ENCODE results near the gene KCNIP4. TPM values are rescaled to one million over a fixed set of nuclear protein-coding genes. Genes with fewer than 3 reads are reported as not detected.

KCNIP4 gene
- total and polyA plus RNA-seq, 9 of the 15 experiments (the other 6 are each of a cell fraction or from before 2014, with no cell fraction given), result 0.25 to 0.41 TPM; not detected in 7

DNA sequence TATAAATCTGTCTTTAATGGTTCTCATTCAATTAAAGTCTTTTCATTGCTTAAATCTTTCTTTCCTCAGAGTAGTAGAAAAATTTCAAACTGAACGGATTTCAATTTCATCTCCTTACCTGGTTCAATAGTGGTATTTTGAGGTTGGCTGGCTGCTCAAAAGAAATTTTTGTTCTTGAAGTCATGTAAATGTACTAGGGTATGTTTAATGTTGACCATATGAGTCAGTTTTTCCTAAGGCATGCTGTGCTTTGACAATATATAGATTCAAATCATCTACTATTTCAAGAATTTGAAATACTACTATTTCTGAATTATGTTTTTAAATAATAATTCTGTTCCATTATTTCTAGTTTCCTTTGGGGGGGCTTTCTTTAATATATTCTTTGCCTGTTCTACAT, 1142.9 kb downstream of the KCNIP4 start:
- POLR2A ChIA-PET, result no interaction called here
- ATAC-seq (no peak), DNase-seq (ENCODE audit: extremely low read depth in 1 of 4, low spot score in 3 of 4) (no peak), FAIRE-seq (no peak)
- Histone ChIP-seq H2AFZ (ENCODE audit: low read depth, low read length) (no peak overlapping the region), H4K20me1 (replicated peaks; ENCODE audit: control insufficient read depth, insufficient read depth, low read length) (no peaks in the 10 kb centered on the region), H3K4me2 (ENCODE audit: insufficient read depth, low read length) (no peak overlapping the region), H3K27ac (ENCODE audit: extremely low read depth, low read depth, low read length) (no peak overlapping the region), H3K4me1 (replicated peaks in 1 of 2; ENCODE audit: control insufficient read depth in 2 of 2, insufficient read depth in 2 of 2, low read length in 2 of 2) (no peaks in the 10 kb centered on the region), H3K4me3 (no peak overlapping the region), H3K9ac (ENCODE audit: insufficient read depth in 1 of 2, low read depth in 2 of 2, low read length in 2 of 2) (no peak overlapping the region), H3K9me3 (replicated peaks; ENCODE audit: control insufficient read depth, insufficient read depth, low read depth, low read length) (no peaks in the 10 kb centered on the region), H3K27me3 (ENCODE audit: control insufficient read depth in 2 of 2, insufficient read depth in 2 of 2, low read length in 2 of 2) (no peaks in the 10 kb centered on the region), H3K79me2 (ENCODE audit: control insufficient read depth, insufficient read depth, low read length) (no peaks in the 10 kb centered on the region), H3K36me3 (ENCODE audit: control insufficient read depth, insufficient read depth, low read length) (no peaks in the 10 kb centered on the region), H3K9me1 (ENCODE audit: control insufficient read depth, insufficient read depth, low read length) (no peaks in the 10 kb centered on the region)
- CTCF ChIA-PET (ENCODE audit: low intra/inter-chr PET ratio), result no interaction called here
- WGBS (ENCODE audit: insufficient coverage, low coverage, missing lambda C conversion rate), result 0% methylated on average over 1 of the region's 1 CpG
- BruUV-seq (replicated peaks), result no TSS peak
- intact Hi-C loops (cut with micrococcal nuclease) (no loop called here), in situ Hi-C loops (cut with MboI) (no loop called here)
- TF ChIP-seq, protein P1, sequence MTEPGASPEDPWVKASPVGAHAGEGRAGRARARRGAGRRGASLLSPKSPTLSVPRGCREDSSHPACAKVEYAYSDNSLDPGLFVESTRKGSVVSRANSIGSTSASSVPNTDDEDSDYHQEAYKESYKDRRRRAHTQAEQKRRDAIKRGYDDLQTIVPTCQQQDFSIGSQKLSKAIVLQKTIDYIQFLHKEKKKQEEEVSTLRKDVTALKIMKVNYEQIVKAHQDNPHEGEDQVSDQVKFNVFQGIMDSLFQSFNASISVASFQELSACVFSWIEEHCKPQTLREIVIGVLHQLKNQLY (CRISPR knock-in tag; conservative IDR thresholded peaks at IDR 0.05), result no peak
- TF ChIP-seq, protein P2, sequence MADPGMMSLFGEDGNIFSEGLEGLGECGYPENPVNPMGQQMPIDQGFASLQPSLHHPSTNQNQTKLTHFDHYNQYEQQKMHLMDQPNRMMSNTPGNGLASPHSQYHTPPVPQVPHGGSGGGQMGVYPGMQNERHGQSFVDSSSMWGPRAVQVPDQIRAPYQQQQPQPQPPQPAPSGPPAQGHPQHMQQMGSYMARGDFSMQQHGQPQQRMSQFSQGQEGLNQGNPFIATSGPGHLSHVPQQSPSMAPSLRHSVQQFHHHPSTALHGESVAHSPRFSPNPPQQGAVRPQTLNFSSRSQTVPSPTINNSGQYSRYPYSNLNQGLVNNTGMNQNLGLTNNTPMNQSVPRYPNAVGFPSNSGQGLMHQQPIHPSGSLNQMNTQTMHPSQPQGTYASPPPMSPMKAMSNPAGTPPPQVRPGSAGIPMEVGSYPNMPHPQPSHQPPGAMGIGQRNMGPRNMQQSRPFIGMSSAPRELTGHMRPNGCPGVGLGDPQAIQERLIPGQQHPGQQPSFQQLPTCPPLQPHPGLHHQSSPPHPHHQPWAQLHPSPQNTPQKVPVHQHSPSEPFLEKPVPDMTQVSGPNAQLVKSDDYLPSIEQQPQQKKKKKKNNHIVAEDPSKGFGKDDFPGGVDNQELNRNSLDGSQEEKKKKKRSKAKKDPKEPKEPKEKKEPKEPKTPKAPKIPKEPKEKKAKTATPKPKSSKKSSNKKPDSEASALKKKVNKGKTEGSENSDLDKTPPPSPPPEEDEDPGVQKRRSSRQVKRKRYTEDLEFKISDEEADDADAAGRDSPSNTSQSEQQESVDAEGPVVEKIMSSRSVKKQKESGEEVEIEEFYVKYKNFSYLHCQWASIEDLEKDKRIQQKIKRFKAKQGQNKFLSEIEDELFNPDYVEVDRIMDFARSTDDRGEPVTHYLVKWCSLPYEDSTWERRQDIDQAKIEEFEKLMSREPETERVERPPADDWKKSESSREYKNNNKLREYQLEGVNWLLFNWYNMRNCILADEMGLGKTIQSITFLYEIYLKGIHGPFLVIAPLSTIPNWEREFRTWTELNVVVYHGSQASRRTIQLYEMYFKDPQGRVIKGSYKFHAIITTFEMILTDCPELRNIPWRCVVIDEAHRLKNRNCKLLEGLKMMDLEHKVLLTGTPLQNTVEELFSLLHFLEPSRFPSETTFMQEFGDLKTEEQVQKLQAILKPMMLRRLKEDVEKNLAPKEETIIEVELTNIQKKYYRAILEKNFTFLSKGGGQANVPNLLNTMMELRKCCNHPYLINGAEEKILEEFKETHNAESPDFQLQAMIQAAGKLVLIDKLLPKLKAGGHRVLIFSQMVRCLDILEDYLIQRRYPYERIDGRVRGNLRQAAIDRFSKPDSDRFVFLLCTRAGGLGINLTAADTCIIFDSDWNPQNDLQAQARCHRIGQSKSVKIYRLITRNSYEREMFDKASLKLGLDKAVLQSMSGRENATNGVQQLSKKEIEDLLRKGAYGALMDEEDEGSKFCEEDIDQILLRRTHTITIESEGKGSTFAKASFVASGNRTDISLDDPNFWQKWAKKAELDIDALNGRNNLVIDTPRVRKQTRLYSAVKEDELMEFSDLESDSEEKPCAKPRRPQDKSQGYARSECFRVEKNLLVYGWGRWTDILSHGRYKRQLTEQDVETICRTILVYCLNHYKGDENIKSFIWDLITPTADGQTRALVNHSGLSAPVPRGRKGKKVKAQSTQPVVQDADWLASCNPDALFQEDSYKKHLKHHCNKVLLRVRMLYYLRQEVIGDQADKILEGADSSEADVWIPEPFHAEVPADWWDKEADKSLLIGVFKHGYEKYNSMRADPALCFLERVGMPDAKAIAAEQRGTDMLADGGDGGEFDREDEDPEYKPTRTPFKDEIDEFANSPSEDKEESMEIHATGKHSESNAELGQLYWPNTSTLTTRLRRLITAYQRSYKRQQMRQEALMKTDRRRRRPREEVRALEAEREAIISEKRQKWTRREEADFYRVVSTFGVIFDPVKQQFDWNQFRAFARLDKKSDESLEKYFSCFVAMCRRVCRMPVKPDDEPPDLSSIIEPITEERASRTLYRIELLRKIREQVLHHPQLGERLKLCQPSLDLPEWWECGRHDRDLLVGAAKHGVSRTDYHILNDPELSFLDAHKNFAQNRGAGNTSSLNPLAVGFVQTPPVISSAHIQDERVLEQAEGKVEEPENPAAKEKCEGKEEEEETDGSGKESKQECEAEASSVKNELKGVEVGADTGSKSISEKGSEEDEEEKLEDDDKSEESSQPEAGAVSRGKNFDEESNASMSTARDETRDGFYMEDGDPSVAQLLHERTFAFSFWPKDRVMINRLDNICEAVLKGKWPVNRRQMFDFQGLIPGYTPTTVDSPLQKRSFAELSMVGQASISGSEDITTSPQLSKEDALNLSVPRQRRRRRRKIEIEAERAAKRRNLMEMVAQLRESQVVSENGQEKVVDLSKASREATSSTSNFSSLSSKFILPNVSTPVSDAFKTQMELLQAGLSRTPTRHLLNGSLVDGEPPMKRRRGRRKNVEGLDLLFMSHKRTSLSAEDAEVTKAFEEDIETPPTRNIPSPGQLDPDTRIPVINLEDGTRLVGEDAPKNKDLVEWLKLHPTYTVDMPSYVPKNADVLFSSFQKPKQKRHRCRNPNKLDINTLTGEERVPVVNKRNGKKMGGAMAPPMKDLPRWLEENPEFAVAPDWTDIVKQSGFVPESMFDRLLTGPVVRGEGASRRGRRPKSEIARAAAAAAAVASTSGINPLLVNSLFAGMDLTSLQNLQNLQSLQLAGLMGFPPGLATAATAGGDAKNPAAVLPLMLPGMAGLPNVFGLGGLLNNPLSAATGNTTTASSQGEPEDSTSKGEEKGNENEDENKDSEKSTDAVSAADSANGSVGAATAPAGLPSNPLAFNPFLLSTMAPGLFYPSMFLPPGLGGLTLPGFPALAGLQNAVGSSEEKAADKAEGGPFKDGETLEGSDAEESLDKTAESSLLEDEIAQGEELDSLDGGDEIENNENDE (IDR thresholded peaks at IDR 0.05; ENCODE audit: low read depth, low read length), result no peak
- TF ChIP-seq MYBL2 (IDR thresholded peaks at IDR 0.05; ENCODE audit: low read depth), result no peak
- TF ChIP-seq MYBL2 (CRISPR knock-in tag; IDR thresholded peaks at IDR 0.05; ENCODE audit: borderline replicate concordance), result no peak
- TF ChIP-seq, protein P3, sequence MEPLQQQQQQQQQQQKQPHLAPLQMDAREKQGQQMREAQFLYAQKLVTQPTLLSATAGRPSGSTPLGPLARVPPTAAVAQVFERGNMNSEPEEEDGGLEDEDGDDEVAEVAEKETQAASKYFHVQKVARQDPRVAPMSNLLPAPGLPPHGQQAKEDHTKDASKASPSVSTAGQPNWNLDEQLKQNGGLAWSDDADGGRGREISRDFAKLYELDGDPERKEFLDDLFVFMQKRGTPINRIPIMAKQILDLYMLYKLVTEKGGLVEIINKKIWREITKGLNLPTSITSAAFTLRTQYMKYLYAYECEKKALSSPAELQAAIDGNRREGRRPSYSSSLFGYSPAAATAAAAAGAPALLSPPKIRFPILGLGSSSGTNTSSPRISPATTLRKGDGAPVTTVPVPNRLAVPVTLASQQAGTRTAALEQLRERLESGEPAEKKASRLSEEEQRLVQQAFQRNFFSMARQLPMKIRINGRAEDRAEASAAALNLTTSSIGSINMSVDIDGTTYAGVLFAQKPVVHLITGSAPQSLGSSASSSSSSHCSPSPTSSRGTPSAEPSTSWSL (CRISPR knock-in tag; IDR thresholded peaks at IDR 0.05; ENCODE audit: borderline replicate concordance), result no peak
